SH-SY5Y (cell line): ENCODE results near the gene CAND2.

Source experiments
- GATA2 ChIP-seq: IDR thresholded peaks from 2 replicates; pipeline ENCODE4 v1.6.1; 2011; ENCODE audit warnings: mild to moderate bottlenecking, low read depth, low read length
- GATA3 ChIP-seq: IDR thresholded peaks from 2 replicates; pipeline ENCODE4 v1.6.1; 2011; ENCODE audit warnings: low read depth, mild to moderate bottlenecking, low read length, moderate library complexity

- TF ChIP-seq GATA2 (no peak), GATA3 (no peak)
Measured at GRCh38 chr3:12875857-12876836, 79.7 kb downstream of the CAND2 start.
